ENCODE data around the gene JMJD8. TPM values are rescaled to one million over a fixed set of nuclear protein-coding genes. Genes with fewer than 3 reads are reported as not detected.
A peak's percentile ranks its signal among the peaks of the same experiment; 100 is the strongest.

JMJD8 gene
- total and polyA plus RNA-seq, 8 donors = 41.7 to 72.6 (median 45.5) TPM

- no peaks in the 10 kb centered on the region for H3K9me3 ChIP-seq
- H3K27me3 ChIP-seq = no peaks in the 10 kb centered on the region
- peak overlapping the region; percentile 81 to 89 for H3K4me3 ChIP-seq
- ATAC-seq (peak; percentile 86), DNase-seq (peak in 3 of 4 donors; percentile 93 to 95 (median 94))
- peaks cover 5 to 33% of the 10 kb centered on the region in 2 donors for H3K4me1 ChIP-seq
- no peak for TF ChIP-seq CTCF (IDR thresholded peaks at IDR 0.05)
- intact Hi-C loops (cut with DNase I) = no loop called here
- H3K27ac ChIP-seq = peak overlapping the region; percentile 94 to 98
- peaks cover 0 to 21% of the 10 kb centered on the region in 2 donors for H3K36me3 ChIP-seq
Observed at GRCh38 chr16:637081-638018, 46.8 kb downstream of the JMJD8 start.

- DNase-seq (peak; percentile 92 to 98 (median 96)), ATAC-seq (peak; percentile 92)
- no peaks in the 10 kb centered on the region for H3K9me3 ChIP-seq
- no peak for TF ChIP-seq CTCF (IDR thresholded peaks at IDR 0.05)
- H3K27ac ChIP-seq = peak within 1 kb of the TSS; percentile 94 to 98
- H3K36me3 ChIP-seq = peaks cover 0 to 21% of the 10 kb centered on the region in 2 donors
- H3K4me3 ChIP-seq = peak within 1 kb of the TSS; percentile 81 to 89
- H3K27me3 ChIP-seq = no peaks in the 10 kb centered on the region
- intact Hi-C loops (cut with DNase I) = no loop called here
- peaks cover 5 to 29% of the 10 kb centered on the region in 2 donors for H3K4me1 ChIP-seq
Observed at GRCh38 chr16:636206-637080, 47.7 kb downstream of the JMJD8 start, which contains the start of gene METTL26. TSS of gene METTL26 (minus strand) at chr16:636305. CDS start at chr16:636290, 15 bp downstream.

GRCh38 chr16:635573-636205, 48.4 kb downstream of the JMJD8 start:
- peaks cover 0 to 6% of the 10 kb centered on the region in 2 donors for H3K27me3 ChIP-seq
- intact Hi-C loops (cut with DNase I) = no loop called here
- peaks cover 12 to 34% of the 10 kb centered on the region in 2 donors for H3K4me1 ChIP-seq
- DNase-seq (no peak), ATAC-seq (no peak)
- no peaks in the 10 kb centered on the region for H3K9me3 ChIP-seq
- H3K36me3 ChIP-seq = peaks cover 0 to 21% of the 10 kb centered on the region in 2 donors
- H3K27ac ChIP-seq = peak overlapping the region; percentile 94 to 98
- TF ChIP-seq CTCF (IDR thresholded peaks at IDR 0.05) = no peak
- H3K4me3 ChIP-seq = peak overlapping the region; percentile 81 to 89

GRCh38 chr16:634996-635395, 49.1 kb downstream of the JMJD8 start:
- Histone ChIP-seq H3K4me1 (peaks cover 12 to 41% of the 10 kb centered on the region in 2 donors), H3K27ac (no peak overlapping the region), H3K9me3 (no peaks in the 10 kb centered on the region), H3K4me3 (peak overlapping the region; percentile 81 to 89), H3K27me3 (peaks cover 0 to 6% of the 10 kb centered on the region in 2 donors), H3K36me3 (peaks cover 0 to 21% of the 10 kb centered on the region in 2 donors)
- ATAC-seq (no peak), DNase-seq (no peak)
- intact Hi-C loops (cut with DNase I) = no loop called here
- no peak for TF ChIP-seq CTCF (IDR thresholded peaks at IDR 0.05)

All from left lung (tissue), 10 donors.